ENCODE measurements around the gene SND1.

GRCh38 chr7:127683776-127684681, 32.0 kb downstream of the SND1 start:
- TF ChIP-seq, protein P1, sequence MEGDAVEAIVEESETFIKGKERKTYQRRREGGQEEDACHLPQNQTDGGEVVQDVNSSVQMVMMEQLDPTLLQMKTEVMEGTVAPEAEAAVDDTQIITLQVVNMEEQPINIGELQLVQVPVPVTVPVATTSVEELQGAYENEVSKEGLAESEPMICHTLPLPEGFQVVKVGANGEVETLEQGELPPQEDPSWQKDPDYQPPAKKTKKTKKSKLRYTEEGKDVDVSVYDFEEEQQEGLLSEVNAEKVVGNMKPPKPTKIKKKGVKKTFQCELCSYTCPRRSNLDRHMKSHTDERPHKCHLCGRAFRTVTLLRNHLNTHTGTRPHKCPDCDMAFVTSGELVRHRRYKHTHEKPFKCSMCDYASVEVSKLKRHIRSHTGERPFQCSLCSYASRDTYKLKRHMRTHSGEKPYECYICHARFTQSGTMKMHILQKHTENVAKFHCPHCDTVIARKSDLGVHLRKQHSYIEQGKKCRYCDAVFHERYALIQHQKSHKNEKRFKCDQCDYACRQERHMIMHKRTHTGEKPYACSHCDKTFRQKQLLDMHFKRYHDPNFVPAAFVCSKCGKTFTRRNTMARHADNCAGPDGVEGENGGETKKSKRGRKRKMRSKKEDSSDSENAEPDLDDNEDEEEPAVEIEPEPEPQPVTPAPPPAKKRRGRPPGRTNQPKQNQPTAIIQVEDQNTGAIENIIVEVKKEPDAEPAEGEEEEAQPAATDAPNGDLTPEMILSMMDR (IDR thresholded peaks at IDR 0.05) = no peak
- no peak for TF ChIP-seq EZH2 (IDR thresholded peaks at IDR 0.05; ENCODE audit: borderline replicate concordance, insufficient read depth, low read depth, low read length, poor library complexity, severe bottlenecking)

Data from B cell (primary cell).